GM18909 (cell line): ENCODE results near the gene EPHA10.
"Not testable (repeated sequence)": the region's sequence is repeated elsewhere in the genome, so short reads cannot be mapped to it uniquely, and the experiment has no call there.

Source experiments
- ATAC-seq: cut with Tn5 transposase; IDR thresholded peaks from one replicate; pipeline ENCODE4 v1.9.1; 2021; ENCODE audit warnings: mild to moderate bottlenecking; ENCODE audit not compliant: unreplicated experiment, poor library complexity

EPHA10 gene

DNA sequence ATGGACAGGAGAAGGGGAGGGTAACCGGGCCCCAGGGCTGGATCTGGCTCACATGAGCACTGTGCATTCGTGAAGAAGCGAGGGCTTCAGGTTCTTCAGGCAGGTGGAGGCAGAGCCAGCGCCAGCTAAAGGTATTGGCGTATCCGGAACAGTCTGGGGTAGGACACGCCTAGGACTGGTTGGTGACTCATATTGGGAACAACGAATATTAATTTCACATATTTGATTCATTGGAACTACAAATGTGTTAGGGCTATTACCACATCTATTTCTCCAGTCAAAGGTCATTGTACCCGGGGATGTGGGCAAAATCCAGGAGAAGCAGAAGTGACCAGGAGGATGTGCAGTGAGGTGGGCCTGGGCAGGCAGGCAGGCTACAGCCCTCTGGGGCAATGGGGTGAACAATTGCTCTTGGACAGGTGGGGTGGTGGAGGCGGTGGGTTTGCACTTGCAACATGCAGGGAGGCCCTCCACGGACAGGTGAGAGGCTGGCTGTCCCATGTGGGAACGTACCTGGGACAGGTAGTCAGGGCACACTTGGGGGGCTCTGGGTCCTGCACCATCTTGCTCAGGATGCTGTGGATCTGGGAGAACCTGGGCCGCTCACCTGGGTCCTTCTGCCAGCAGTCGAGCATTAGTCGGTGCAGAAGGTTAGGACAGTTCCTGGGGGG lies 45.9 kb downstream of the EPHA10 start:
- ATAC-seq = no peak

DNA sequence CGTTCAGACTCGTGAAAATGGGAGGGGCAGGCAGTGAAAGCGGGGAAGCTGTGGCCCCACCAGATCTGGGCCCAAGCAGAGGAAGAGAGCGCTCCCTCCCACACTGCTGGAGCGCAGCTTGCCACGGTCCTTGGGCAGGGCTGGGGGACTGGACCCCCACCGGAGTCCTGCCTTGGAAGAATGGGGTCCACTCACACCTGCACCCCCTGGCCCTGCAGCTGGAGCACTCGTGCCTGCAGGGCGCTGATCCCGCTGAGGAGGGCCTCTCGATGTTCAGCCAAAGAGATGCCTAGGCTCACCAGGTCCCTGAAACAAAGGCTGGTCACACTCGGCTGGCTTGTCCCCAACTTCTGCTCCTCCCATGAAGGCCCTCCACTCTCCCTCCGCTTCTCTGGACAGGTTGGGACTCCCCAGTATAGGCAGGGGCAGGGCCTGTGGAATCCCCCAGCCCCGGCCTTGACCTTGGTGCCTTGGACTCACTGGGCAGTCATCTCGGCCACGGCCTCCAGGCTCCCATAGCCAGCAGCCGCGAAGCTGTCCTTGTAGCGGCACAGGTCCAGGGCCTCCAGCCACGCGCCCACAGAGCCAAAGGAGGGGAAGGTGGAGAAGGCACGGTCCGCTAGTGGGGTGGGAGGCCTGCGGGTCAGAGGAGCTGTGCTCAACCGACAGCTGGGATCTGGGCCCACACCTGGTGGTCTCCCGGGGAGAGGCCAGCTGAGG lies 46.6 kb downstream of the EPHA10 start:
- no peak for ATAC-seq

DNA sequence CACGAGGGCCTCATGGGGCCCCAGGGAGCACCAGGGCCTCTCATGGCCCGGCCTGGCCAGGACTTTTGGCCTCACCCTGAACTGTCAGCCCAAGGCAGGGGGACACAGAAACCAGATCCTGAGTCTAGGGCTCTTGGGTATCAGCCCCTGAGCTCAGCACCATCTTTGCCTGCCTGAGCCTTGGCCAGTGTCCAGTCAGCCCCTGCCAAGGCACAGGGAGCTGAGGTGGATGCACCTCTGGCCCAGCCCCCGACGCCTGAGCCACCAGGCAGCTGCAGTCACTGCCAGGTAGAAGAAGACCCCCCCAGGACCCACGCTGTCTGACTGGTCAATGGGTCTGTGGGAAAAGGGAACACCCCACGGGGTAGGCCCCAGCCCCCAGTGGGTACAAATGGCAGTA lies 47.3 kb downstream of the EPHA10 start:
- no peak for ATAC-seq

DNA sequence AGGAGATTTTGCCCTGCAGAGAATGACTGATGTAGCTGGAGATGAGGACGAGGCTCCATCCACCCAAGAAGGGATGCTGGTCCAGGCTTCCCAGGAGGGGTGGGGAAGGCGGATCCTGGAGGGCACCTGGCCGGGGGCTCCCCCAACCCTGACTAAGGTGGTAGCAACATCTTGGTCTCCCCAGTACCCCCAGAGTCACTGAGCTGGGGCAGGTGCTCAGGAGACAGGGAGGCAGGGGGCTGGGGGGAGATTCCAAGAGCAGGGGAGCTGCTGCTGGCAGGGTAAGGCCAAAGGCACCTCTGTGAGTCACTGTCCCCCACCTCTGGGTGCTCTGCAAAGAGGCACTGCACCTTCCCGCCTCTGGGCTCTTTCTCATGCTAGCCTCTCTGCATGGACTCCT lies 48.6 kb downstream of the EPHA10 start:
- ATAC-seq = no peak

DNA sequence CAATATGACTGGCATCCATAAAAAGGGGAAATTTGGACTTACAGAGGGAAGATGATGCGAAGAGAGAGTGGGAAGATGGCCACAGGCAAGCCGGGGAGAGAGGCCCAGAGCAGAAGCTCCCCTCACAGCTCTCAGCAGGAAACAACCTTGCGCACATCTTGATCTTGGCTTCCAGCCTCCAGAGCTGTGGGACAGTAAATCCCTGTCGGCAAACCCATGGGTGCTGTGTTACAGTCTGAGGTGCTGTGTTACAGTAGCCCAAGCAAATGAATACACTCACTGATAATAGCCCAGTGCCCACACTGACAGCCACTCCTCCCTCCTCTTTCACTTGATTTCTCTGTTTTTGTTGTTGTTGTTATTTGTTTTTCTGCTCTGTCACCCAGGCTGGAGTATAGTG lies 50.2 kb downstream of the EPHA10 start:
- no peak for ATAC-seq

DNA sequence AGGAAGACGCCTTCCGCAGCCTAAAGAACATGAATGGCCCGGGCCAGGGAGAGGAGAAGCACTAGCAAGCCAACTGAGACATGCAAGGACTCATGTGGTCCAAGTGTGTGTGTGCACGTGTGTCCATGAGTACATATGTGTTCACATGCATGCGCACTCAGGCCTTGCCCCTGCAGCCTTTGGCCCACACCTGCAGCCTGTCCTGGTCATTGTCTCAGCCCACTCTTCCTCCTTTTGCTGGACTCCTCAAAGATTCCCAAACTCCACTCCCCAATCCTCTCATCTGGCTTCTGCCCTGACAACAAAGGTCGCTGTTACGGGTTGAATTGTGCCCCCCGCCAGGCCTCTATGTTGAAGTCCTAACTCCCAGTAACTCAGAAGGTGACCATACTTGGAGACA lies 50.7 kb downstream of the EPHA10 start:
- no peak for ATAC-seq

DNA sequence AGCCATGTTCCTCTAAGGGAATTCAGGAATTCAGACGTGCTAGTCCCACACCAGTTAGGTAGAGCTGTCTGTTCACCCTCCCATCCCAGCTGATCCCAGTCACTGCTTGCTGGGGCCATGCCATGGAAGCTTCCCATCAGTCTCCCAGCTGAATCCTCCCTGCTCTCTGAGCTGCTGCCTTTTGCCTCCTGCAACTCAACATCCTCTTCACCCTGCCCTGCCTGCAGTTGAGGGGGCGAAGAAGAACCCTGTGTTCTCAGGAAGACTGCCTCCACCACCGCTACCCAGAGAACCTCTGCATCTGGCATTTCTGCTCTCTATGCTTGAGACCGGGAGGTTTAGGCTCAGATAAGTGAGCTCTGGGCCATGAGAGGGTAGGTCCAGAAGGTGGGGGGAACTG lies 56.4 kb downstream of the EPHA10 start:
- no peak for ATAC-seq

DNA sequence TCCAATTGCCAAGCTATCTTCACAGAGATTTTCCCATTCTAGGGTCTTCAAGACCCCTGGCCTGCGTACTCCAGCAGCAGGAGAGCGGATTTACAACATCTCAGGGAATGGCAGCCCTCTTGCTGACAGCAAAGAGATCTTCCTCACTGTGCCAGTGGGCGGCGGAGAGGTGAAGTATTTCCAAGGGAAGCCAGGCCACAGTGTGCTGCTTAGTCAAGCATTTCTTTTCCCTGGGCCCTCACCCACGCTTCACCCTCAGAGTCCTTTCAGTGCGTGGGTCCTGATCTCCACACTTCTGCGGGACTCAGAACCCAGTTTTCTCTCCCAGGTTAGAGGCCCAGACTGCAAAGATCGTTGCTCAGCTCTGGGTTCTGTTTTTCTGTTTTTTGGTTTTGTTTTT lies 59.5 kb downstream of the EPHA10 start:
- no peak for ATAC-seq

DNA sequence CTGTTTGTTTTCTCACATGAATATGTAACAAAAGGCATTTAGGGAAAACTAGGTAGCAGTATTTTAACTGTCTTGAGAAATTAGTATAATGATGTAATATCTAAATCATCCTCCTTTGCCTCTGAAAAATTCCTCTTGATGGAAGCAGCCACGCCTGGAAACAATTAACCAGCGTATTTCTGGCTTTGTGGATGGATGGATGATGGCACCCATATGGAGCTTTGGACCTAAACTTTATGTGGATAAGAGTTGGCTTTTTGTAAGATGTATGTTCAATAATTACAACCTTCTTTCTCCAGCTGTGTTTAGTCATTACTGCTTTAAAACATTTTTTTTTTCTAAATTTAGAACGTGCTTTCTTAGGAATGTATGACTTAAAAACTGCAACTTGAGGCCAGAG lies 60.0 kb downstream of the EPHA10 start:
- ATAC-seq = no peak

DNA sequence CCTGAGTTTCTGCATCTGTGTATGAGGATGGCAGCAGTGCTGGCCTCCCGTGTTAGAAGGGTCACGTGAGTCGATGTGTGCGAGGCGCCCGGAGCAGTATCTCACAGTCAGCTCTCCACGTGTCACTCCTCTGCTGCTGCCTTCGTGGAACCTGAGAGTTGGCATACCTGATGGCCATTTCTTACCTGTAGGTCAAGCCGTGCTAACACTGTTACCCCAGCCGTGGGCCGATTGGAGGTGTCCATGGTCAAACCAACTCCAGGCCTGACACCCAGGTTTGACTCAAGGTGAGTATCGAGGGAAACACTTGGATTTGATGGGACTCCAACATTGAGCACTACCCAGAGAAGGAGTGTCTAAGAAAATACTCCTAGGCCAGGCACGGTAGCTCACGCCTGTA lies 61.9 kb downstream of the EPHA10 start:
- no peak for ATAC-seq

DNA sequence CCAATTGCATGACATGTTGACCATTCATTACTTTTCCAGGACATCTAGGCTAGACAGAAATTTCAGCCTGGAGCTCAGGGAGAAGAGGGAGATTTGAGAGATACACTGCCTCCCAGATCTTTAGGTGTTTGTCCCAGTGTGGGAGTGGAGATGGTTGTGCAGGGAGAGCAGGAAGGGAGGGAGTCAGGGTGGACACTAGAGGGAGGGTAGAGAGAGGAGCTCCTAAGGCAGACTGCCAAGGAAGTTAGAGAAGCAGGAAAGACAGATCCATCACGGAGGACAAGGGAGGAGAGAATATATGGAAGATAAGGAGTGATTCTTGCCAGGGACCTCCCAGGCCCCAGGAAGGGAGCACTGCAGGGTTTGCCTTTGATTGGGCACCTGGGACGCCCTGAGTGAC lies 63.9 kb downstream of the EPHA10 start:
- ATAC-seq = no peak

DNA sequence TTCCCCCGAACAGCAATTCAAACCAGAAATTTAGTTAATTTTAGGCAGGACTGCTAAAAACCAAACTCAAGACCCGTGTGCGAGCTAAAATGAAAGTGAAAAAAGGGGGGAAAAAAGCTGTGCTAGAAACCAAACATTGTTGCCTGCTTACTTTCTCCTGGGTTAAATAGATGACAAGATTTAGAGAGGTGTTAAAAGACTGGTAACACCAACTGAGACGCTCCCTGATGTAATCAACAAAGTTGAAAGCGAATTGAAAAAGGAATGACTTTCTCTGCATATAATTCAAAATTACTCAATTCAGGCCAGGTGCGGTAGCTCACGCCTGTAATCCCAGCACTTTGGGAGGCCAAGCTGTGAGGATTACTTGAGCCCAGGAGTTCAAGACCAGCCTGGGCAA lies 65.8 kb downstream of the EPHA10 start:
- ATAC-seq = no peak

DNA sequence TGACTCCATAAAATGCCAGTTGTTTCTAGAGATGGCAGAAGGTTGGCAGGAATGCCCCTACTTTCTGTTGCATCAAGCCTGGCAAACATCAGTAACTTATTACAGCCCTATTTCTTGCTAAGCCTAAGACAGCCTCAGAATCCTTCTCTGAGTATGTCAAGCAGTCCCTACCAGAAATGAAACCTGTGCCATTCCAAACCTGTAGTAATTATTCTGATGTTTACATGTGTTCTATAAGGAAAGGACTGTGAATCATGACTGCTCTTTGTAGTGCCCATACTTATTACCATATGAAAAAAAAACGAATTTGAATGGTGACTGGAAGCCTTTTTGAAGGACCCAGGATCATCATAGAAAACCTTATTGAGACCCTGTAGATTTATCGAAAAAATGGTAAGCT lies 67.2 kb downstream of the EPHA10 start:
- ATAC-seq = no peak

DNA sequence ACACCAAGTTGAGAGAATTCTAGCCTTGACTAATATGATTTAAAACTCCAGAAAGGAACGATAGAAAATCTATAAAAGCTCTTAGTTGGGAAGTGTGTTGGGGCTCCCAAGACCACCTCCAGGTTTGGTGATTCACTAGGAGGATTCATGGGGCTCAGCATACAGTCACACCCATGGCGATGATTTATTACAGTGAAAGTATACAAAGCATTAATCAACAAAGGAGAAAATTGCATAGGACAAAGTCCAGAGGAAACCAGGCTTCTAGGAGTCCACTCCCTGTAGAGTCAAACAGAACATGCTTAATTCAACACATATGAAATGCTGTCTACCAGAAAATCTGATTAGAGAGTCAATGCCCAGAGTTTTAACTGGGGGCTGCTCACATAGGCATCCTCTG lies 67.8 kb downstream of the EPHA10 start:
- ATAC-seq = no peak

DNA sequence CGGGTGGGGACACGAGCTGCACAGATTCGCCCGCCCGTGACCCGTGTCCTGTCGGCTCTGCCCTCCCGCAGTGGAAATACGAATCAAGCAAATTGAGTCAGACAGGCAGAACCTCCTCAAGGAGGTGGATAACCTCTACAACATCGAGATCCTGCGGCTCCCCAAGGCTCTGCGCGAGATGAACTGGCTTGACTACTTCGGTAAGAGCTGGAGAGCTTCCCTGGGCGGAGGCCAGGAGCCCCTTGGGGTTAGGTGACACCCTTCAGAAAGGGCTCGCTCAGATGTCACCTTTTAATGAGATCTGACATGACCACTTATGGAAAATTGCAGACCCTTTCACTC lies 72.1 kb downstream of the EPHA10 start:
- ATAC-seq = no peak

DNA sequence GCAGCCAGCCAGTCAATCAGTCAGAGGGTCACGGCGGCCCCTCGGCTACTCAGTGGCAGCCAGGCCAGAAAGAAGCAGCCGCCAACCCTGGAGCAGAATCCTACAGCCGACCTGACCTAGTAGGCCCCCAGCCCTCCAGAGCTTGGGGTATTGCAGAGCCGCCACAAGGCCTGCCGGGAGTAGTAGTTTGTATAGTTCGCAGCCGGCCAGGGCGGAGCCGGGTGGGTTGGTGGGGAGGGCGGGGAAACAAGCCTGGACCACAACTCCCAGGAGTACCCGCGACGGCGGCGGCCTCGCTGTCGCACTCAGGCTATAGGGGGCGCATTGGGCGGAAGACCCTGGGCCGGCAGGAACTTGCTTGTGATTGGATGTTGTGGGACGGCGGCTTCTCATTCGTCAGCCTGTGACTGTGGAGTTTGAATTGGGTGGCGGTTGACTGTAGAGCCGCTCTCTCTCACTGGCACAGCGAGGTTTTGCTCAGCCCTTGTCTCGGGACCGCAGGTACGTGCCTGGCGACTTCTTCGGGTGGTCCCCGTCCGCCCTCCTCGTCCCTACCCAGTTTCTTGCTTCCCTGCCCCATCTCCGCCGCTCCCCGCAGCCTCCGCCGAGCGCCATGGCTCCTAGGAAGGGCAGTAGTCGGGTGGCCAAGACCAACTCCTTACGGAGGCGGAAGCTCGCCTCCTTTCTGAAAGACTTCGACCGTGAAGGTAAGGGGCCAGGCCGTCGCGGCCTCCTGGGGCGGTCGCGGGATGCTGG lies 72.7 kb downstream of the EPHA10 start, which contains the start of gene CDCA8:
CDCA8 (plus strand) TSS at position 439 of the 756 bp plus-strand sequence; CDS start at position 614, 175 bp downstream.
- ATAC-seq = peak; percentile 81

DNA sequence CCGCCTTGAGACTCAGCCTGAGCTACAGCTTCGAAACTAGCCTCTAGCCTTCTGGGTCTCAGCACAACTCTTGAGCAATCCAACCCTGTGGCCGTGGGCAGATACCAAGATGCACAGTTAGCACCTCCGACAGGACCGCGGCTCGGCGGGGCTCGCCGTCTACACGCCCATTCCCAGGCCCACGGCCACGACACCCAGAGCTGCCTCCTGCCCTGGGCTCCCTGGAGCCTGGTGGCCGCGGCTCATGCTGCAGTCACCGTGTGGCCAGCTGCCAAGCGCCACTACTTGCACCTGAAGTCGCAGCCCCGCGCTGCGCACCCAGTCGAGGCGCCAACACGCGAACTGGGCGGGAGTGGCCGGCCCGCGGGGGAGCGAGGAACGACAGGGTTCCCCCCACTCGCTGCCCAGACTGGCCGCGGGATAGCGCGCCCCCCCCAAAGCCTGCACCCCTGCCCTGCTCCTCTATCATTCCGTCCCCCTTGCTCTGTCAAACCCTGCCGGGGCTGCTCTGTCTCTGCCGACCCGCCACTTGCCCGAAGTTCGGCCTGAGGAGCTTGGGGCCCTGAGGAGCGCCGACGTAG lies 73.3 kb downstream of the EPHA10 start:
- peak; percentile 2 for ATAC-seq

DNA sequence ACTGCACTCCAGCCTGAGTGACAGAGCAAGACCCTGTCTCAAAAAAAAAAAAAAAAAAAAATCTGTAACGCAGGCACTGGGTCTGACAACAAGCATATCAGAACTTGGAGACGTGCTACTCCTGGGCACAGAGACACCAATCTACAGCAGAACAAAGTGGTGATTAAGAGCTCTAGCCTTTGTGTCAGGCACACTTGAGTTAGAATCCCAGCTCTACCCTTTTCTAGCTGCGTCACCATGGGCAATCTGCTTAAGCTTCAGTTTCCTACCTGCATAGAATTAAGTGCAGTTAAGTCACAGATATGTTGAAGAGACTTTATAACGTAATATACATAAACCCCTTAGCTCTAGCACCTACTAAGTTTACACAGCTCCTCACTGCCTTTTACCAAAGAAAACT lies 76.0 kb downstream of the EPHA10 start:
- ATAC-seq = no peak

DNA sequence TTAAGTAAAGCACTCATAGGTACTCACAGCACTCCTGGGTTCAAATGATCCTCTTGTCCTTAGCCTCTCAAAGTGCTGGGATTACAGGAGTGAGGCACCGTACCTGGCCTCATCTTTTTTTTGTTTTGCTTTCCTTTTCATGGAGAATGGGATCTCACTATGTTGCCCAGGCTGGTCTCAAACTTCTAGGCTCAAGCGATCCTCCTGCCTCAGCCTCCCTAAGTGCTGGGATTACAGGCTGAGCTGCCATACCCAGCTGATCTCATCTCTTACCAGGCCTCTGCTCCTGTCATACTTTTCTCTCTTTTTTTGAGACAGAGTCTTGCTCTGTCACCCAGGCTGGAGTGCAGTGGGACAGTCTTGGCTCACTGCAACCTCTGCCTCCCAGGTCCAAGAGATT lies 77.2 kb downstream of the EPHA10 start:
- not testable (repeated sequence) for ATAC-seq

DNA sequence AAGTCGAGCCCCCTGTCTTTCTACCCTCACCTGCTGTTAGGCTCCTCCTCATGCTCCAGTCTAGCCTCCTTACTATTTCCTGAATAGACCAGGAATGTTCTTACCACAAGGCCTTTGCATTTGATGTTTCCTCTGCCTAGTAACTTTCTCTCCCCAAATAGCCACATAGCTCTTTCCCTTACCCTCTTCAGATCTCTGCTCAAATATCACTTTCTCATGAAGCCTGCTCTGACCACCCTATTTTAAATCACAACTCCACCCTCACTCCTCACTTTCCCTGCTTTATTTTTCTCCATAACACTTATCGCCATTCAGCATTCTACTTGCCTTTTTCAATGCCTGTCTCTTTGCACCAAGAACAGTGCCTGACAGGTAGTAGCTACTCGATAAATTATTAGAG lies 79.2 kb downstream of the EPHA10 start:
- no peak for ATAC-seq

DNA sequence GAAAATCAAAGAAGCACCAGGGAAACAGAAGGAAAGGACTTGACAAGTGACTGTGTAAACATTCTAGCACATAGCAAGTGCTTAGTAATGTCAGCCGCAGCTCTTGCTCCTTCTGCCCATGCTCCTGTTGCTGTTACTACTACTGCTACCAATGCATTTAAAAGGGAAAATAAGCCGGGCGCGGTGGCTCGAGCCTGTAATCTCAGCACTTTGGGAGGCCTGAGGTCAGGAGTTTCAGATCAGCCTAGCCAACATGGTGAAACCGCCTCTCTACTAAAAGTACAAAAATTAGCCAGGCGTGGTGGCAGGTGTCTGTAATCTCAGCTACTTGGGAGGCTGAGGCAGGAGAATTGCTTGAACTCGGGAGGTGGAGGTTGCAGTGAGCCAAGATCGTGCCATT lies 80.7 kb downstream of the EPHA10 start:
- ATAC-seq = not testable (repeated sequence)
